IPS-20b (cell line): ENCODE measurements around the gene TPSB2.

Experiments
- H3K27ac ChIP-seq: one replicate; pipeline ENCODE4 v1.5.1; 2013; ENCODE audit warnings: low read length
- H3K27me3 ChIP-seq: 2 replicates; pipeline ENCODE4 v1.6.1; 2013; ENCODE audit warnings: mild to moderate bottlenecking, low read length, inconsistent platforms; ENCODE audit not compliant: insufficient read depth
- H3K36me3 ChIP-seq: 2 replicates; pipeline ENCODE4 v1.6.1; 2013; ENCODE audit warnings: low read depth, mild to moderate bottlenecking, inconsistent platforms, low read length, moderate library complexity; ENCODE audit not compliant: insufficient read depth
- H3K4me1 ChIP-seq: 2 replicates; pipeline ENCODE4 v1.6.1; 2013; ENCODE audit warnings: mild to moderate bottlenecking, control low read depth, inconsistent platforms, low read length, moderate library complexity; ENCODE audit not compliant: insufficient read depth
- H3K4me3 ChIP-seq: 2 replicates; pipeline ENCODE4 v1.5.1; 2013; ENCODE audit warnings: mild to moderate bottlenecking, low read length, inconsistent platforms
- H3K9ac ChIP-seq: 2 replicates; pipeline ENCODE4 v1.6.1; 2013; ENCODE audit warnings: low read depth, mild to moderate bottlenecking, inconsistent platforms, low read length, moderate library complexity
- H3K9me3 ChIP-seq: 2 replicates; pipeline ENCODE4 v1.6.1; 2013; ENCODE audit warnings: mild to moderate bottlenecking, low read depth, low read length, inconsistent platforms; ENCODE audit not compliant: insufficient read depth

TPSB2 gene

DNA sequence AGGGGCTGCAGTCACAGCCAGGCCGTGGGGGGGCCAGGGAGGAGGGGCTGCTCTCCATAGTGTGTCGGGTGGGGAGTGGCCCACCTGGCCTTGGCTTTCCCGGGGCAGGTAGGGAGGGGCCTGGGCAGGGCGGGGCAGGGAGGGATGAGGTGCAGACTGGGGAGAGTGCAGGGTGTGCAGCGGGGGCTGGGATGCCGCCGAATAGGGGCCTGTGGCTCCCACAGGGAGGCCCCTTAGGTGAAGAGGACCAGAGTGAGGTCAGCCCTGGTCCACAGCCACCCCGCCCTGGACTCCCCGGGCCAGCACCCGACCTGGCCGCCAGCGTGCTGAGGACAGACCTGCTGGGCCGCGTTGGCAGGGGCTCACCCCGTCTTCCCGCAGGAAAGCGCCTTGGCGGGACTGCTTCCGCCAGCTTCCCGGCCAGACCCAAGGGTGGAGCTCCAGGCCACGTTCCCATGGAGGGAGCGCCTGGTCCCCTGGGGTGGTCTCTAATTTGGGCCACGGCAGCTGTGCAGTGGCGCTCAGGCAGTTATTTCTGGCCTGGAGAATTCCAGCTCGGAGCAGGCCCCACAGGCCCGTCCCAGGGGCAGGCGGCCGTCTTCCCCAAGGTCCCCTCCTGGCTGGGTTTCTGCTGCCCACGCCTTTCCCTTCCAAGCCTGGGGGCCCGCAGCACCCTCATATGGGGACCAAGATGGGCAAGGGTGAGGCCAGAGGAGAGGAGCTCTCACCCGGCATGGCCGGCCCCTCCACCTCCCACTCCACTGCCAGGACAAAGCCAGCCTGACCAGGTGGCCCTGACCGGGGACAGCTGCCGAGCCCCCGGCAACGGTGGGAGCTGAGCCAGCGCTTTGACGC is 49.2 kb downstream of the TPSB2 start:
- Histone ChIP-seq H3K27ac (no peak overlapping the region), H3K4me1 (no peaks in the 10 kb centered on the region), H3K36me3 (no peaks in the 10 kb centered on the region), H3K9me3 (no peaks in the 10 kb centered on the region), H3K9ac (no peak overlapping the region), H3K27me3 (no peaks in the 10 kb centered on the region), H3K4me3 (no peak overlapping the region)
